ENCODE measurements around the gene ATN1.

Gene ATN1

GRCh38 chr12:6979021-6979420 lies 51.3 kb downstream of the ATN1 start:
- DNase-seq = no peak

- DNase-seq = no peak
Observed at GRCh38 chr12:6979453-6979852, 51.7 kb downstream of the ATN1 start.

- no peak for DNase-seq
Observed at GRCh38 chr12:6980075-6980474, 52.3 kb downstream of the ATN1 start.

- no peak for DNase-seq
Observed at GRCh38 chr12:6980740-6981139, 53.0 kb downstream of the ATN1 start.

GRCh38 chr12:6981152-6982052 lies 53.6 kb downstream of the ATN1 start:
- no peak for DNase-seq

- no peak for DNase-seq
Observed at GRCh38 chr12:6982532-6982931, 54.8 kb downstream of the ATN1 start.

GRCh38 chr12:6987956-6988553 lies 60.3 kb downstream of the ATN1 start:
- no peak for DNase-seq
